Measurements from ENCODE around the gene BABAM1.

GRCh38 chr19:17286752-17287151 is 19.5 kb downstream of the BABAM1 start:
- TF ChIP-seq, protein P1, sequence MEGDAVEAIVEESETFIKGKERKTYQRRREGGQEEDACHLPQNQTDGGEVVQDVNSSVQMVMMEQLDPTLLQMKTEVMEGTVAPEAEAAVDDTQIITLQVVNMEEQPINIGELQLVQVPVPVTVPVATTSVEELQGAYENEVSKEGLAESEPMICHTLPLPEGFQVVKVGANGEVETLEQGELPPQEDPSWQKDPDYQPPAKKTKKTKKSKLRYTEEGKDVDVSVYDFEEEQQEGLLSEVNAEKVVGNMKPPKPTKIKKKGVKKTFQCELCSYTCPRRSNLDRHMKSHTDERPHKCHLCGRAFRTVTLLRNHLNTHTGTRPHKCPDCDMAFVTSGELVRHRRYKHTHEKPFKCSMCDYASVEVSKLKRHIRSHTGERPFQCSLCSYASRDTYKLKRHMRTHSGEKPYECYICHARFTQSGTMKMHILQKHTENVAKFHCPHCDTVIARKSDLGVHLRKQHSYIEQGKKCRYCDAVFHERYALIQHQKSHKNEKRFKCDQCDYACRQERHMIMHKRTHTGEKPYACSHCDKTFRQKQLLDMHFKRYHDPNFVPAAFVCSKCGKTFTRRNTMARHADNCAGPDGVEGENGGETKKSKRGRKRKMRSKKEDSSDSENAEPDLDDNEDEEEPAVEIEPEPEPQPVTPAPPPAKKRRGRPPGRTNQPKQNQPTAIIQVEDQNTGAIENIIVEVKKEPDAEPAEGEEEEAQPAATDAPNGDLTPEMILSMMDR (IDR thresholded peaks at IDR 0.05) = no peak
- TF ChIP-seq EP300 (IDR thresholded peaks at IDR 0.05) (no peak), POLR2A (IDR thresholded peaks at IDR 0.05) (no peak), POLR2AphosphoS5 (IDR thresholded peaks at IDR 0.05) (no peak)
